ENCODE data around the gene TCF3. TPM values are rescaled to one million over a fixed set of nuclear protein-coding genes. Genes with fewer than 3 reads are reported as not detected.

The TCF3 gene
- total RNA-seq, 2 donors from 2014 or later: 18.5 to 28.7 TPM

- H3K36me3 ChIP-seq: peaks cover 17% of the 10 kb centered on the region
- no peak for DNase-seq (ENCODE audit: low spot score)
Observed at GRCh38 chr19:1574354-1575136, 77.9 kb downstream of the TCF3 start.

GRCh38 chr19:1572795-1573194 is 79.6 kb downstream of the TCF3 start:
- no peak for TF ChIP-seq CTCF (IDR thresholded peaks at IDR 0.05)
- Histone ChIP-seq H3K4me1 (peaks cover 0 to 14% of the 10 kb centered on the region in 2 donors), H3K9me3 (no peaks in the 10 kb centered on the region), H3K4me3 (no peak overlapping the region), H3K27me3 (no peaks in the 10 kb centered on the region), H3K27ac (no peak overlapping the region), H3K36me3 (peaks cover 8% of the 10 kb centered on the region)
- no peak for DNase-seq (ENCODE audit: low spot score)

More at GRCh38 chr19:1574354-1575136, 77.9 kb downstream of the TCF3 start:
- no peak for TF ChIP-seq CTCF (IDR thresholded peaks at IDR 0.05)
- no peak overlapping the region for H3K27ac ChIP-seq
- no peaks in the 10 kb centered on the region for H3K27me3 ChIP-seq
- H3K9me3 ChIP-seq: no peaks in the 10 kb centered on the region
- no peak overlapping the region for H3K4me3 ChIP-seq
- peaks cover 0 to 9% of the 10 kb centered on the region in 2 donors for H3K4me1 ChIP-seq

GRCh38 chr19:1571358-1571757 is 81.1 kb downstream of the TCF3 start:
- no peak for TF ChIP-seq CTCF (IDR thresholded peaks at IDR 0.05)
- peaks cover 0 to 11% of the 10 kb centered on the region in 2 donors for H3K4me1 ChIP-seq
- H3K4me3 ChIP-seq: no peak overlapping the region
- H3K9me3 ChIP-seq: no peaks in the 10 kb centered on the region
- no peaks in the 10 kb centered on the region for H3K36me3 ChIP-seq
- no peaks in the 10 kb centered on the region for H3K27me3 ChIP-seq
- no peak overlapping the region for H3K27ac ChIP-seq
- DNase-seq (ENCODE audit: low spot score): no peak

GRCh38 chr19:1570836-1571235 is 81.6 kb downstream of the TCF3 start:
- Histone ChIP-seq H3K4me3 (no peak overlapping the region), H3K27me3 (no peaks in the 10 kb centered on the region), H3K27ac (no peak overlapping the region), H3K9me3 (no peaks in the 10 kb centered on the region), H3K36me3 (no peaks in the 10 kb centered on the region), H3K4me1 (peaks cover 0 to 16% of the 10 kb centered on the region in 2 donors)
- no peak for DNase-seq (ENCODE audit: low spot score)
- TF ChIP-seq CTCF (IDR thresholded peaks at IDR 0.05): no peak

GRCh38 chr19:1569997-1570396 is 82.4 kb downstream of the TCF3 start:
- Histone ChIP-seq H3K27me3 (no peaks in the 10 kb centered on the region), H3K9me3 (no peaks in the 10 kb centered on the region), H3K36me3 (no peaks in the 10 kb centered on the region), H3K4me3 (no peak overlapping the region), H3K4me1 (peaks cover 0 to 18% of the 10 kb centered on the region in 2 donors), H3K27ac (no peak overlapping the region)
- no peak for DNase-seq (ENCODE audit: low spot score)
- no peak for TF ChIP-seq CTCF (IDR thresholded peaks at IDR 0.05)

Measured in right atrium auricular region (tissue), 2 donors.